HL-60/S4 (cell line): ENCODE data around the gene GOLM1.

ENCODE experiments used
- in situ Hi-C: fragments of 300-500 bp; cut with MboI; formaldehyde crosslinking; loops from 2 replicates; pipeline ENCODE4 v1.14.3; 2022; ENCODE audit warnings: low sequenced_read_pairs

GOLM1 gene

DNA sequence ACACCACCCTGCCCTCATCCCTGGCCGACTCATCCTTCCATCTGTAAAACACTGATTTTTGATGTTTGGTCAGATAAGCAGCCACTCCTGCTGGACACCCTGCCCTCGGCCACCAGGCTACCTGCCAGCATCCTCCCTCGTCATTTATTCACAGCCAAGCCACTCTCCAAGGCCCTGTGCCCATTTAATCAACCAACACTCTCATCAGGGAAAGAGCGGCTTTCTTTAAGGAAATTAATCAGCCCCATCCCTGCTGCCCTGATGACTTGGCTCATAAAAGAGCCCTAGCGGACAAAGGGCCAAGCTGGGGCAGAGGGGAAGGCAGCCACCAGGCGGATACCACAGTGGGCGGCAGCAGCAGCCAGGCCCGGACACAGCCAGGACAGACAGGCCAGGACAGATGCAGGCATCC is 52.4 kb downstream of the GOLM1 start:
- in situ Hi-C loops, result no loop called here

DNA sequence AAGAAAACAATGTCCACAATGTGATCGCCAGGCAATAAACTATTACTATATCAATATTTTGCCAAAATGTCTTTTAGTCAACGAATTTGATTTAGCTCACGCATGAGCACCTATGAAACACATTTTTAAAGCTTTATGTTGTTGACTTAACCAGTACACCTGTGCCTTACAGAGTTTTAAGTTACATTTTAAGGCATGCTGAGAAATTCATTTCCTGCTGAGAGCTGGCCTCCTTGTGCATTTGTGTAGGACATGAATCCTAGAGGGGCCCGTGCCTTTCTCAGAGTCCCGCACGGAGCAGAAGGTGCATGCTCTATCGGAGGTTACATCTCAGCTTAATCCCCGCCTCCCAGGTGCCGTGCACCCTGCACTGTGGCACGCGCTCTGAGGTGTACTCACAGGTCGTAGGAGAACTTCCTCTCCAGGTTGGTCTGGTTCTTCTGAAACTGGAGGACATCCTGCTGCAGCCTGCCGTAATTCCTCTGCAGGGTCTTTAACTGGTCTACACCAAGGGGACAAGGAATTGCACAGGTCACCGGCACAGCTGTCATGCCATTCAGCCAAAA is 53.2 kb downstream of the GOLM1 start:
- in situ Hi-C loops, result no loop called here

DNA sequence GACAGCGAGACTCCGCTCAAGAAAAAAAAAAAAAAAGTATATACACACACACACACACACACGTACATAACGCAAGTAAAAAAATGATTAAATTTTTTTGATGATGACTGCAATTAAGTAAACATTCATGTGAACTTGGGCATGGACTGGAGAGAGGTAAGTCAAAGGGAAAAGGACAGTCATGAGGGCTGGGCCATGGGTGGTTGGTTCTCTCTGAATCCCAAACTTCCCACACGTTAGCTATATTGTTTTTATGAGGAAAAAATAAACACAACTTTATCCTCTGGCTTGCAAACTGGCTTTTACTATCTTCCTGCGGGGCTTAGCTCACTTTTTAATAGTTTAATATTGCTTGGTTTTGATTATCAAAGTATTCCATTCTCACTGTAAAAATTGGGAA is 53.7 kb downstream of the GOLM1 start:
- in situ Hi-C loops, result no loop called here

DNA sequence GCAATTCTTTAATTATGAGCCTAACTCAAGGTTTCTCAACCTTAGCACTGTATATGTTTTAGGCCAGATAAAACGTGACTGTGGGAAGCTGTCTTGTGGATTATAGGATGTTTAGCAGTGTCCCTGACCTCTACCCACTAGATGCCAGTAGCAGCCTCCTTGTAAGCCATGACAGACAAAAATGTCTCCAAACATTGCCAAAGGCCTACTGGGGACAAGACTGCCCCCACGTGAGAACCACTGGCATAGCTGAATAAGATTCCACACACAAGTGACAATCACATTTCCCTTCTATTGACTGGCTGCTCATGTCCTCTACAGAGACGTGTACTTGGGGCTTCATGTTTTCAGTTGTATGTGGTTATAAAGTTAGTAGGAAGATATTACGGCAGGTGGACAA is 55.4 kb downstream of the GOLM1 start:
- in situ Hi-C loops, result no loop called here

DNA sequence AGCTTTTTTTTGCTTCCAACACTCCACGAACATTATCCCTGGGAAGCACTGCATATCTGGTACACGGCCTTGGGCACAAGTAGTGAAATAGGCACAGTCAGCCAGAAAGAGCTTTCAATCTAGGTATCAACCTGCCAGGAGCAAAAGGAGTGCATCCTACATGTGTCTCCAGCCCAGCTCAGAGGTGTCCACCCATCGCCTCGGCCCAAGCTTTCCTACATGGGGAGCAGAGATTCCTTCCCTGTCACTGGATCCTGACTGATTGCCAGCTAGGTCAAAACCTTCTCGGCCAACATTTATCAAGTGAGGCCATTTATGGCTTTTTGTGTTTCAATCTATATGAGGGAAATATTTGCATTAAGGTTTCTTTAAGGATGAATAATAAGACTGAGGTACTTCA is 55.8 kb downstream of the GOLM1 start:
- in situ Hi-C loops, result no loop called here

DNA sequence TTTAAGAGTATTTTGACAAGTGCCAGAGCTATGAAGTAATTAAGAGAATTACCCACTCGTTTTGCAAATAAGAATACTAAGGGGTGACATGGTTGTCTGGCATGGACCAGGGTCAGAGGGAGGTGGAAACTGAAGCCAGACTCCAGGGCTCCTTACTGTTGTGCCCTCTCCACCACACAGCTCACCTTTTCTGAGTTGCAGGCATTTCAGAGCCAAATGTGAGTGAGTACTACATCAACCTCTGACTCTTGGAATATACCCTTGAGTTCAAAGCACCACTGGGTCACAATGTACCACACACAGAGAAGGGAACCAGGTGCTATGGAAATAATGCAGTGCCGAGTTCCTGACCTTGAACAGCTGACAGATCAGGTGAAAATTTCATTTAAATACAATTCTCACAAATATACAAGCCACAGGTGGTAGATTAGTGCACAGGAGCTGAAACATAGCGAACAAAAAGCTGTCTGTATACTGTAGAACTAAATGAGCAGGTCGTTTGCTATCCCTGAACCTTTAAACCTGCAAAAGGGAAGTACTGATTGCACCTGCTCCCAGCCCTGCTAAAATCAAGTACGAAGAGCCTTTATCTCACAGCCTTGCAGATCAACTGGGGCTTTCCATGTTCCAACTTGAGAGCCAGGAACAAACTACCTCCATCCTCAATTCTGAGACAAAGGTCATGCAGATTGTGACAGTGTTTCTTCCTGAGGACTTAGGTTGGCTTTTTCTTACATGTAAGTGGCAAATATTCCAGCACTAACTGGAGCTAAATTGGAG is 57.0 kb downstream of the GOLM1 start:
- in situ Hi-C loops, result no loop called here

DNA sequence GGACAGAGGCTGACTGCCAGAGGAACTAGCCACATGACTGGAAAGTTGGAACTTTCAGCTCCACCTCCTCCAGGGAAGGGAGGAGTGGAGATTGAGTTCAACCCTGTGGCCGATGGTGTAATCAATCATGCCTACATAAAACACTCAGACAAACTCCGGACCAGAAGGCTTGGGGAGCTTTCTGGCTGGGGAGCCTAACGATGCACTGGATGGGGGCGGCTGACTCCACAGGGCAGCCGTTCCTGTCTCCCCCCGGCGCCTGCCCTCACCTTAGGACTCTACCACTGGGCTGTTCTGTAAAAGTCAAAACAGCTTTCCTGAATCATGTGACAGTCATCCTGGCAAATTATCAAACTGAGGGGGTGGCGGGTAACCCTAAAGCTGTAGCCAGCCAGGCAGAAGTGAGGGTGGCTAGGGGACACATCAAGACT is 58.0 kb downstream of the GOLM1 start:
- in situ Hi-C loops, result no loop called here

DNA sequence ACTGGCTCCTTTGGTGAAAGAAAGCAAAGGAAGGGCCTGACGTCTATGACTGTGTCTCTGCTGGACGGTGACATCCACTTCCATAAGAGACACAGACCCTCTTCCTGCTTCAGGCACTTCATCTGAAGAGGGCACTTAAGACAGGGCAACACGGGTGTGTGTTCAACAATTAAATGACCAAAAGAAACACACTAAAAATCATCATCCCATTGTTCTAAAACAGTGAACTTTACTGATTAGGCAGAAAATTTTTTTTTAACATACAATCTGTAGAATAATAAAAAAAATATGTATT is 58.5 kb downstream of the GOLM1 start:
- in situ Hi-C loops, result no loop called here

DNA sequence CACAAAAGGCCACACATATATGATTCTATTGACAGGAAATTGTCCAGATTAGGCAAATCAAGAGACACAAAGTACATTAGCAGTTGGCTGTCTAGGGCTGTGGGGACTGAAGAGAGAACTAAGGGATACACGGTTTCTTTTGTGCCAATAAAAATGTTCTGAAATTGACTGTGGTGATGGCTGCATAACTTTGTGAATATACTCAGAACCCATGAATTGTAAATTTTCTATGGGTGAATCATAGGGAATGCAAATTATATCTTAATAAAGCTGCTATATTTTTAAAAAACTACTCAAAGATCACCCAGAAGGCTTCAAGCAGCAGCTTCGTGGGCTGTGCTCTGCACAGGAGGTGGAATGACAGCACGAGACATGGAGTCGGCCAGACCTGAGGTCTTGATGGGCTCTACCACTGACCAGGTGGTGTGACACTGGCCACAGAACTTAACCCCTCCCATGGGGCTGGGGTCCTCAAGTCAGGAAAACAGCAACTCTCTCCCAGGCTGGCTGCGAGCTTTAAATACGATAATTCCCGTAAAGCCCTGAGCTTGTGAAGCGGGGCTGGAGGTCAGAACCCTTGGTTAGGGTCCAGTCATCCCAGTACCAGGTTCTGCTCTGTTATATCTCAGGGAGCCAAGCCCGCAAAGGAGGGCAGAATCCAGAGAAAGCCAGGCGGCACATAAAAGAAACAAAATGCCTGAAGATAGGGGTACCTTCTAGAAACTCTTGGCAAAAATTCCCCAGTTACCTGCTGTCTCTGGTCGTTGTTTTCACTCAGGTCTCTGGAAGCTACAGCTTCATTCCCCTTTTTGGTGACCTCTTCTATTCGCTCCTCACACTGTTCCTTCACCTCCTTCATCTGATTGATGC is 59.1 kb downstream of the GOLM1 start:
- in situ Hi-C loops, result no loop called here

DNA sequence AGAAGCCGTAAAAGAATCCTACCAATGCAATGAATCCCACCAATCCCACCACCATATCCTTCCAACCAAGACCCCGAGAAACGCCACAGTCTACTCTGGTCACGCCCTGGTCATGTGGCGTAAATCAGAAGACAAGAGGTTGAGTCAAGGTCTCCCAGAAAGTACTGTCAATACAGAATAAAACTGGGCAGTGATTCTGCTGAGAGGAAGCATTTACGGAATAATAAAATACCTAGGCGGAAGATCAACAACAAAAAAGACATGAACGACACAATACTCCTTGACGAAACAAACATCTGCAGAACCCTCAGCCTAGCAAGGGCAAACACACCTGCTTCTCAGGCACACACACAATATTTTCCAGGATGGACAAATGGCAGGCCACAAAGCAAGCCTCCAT is 62.8 kb downstream of the GOLM1 start:
- in situ Hi-C loops, result no loop called here

DNA sequence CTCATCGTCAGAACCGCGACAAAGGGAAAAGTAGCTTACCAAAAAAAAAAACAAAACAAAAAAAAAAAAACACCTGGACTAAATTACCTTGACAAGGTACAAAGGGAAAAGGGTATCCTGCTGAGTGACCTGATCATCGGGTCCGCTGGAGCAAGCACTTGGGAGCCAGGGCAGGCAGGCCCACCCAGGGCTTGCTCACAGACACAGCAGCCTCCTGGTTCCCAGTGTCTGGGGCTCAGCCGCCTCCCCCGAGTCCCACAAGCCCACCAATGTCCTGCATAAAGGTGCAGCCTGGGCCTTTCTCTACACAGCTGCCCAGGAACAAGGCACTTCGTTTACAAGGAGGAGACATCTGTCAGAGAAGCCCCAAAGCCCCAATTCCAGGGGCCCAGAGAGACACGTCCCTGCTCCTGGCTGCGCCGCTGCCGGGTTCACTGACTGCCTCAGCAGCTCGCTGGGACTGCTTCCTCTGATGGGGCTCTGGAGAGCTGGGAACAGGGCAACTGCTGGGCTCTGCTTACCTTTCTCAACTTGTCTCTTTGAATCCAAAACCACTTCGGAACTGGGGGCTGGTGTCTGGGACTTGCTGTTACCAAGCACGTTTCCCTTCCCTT is 63.4 kb downstream of the GOLM1 start:
- in situ Hi-C loops, result no loop called here

DNA sequence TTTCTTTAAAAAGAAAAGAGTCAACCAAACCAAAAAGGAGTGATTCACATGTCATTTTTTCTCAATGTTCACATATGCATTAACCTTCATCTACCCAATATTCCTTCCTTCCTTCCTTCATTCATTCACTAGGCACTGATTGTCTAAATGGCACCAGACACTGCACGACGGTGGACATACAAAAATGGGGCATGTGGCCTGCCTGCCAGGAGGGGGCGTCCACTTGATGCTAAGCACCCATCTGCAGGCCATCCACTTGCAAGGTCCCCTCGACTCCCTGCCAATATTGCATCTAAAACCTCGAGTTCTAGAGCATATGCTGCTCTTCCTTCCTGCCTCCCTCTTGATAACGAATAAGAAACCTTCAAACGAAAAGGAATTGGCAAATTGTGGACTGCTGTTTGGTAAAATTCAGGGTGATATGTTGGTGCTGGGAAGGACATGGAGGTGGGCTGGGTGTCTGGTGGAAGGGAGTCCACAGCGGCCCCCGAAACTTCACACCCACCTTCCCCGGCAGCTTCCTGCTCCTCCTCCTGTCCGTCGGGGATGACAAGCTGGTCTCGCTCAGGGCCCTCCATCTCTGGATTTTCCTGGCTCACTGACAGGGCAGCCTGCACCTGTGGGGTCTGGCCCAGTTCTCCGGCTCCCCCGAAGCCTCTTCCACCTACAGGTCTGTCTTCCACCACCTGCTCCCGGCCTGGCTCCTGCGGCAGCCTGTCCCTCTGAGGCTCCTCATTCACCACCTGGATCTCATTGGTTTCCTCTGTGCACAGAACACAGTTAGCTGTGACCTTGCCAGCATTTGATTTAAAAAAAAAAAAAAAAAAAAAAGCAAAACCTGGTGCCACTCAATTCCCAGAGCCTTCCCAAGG is 64.3 kb downstream of the GOLM1 start:
- in situ Hi-C loops, result no loop called here

DNA sequence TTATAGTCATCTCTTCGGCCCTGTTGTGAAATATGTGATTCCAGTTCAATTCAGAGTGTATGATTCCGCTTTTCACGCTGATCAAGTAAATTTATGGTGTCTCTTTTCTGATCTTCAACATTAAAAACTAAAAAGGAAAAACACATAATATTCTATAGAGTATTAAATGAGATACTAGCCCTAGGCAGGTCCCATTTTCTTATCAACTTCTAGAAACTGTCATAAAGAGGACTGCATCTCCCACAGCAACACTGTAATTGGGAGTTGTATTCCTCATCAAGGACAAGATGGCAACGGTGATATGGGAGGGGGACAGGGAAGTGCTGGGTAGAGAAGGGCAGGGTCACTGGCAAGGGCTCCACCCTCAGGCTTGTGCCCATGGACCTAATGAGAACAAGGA is 71.6 kb downstream of the GOLM1 start:
- in situ Hi-C loops, result no loop called here

DNA sequence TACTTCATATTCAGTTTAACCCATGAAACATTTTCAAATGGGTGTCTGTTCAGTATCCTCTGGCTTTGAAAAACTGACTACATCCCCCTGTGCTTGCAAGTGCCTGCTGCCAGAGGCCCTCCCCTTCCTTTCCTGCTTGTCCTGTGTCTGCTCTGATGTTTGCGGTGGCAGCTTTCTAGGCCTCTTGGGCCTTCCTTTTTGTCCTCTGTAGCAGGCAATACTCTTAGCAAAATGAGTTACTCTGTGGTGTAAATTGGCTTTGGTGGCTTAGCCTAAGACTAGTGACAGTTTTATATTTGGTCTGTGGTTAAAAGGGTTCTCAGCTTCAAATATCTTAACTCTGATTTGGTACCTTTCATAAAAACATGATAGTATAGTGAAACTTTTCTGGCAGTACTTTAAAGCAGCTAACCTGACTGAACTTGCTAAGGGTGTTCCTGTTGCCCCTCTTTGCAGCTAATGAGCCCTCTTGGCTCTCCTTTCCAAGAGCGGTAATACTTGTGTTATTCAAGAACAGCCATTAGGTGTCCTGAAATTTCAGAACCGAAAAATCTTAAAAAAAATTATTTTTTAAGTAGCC is 76.6 kb downstream of the GOLM1 start:
- in situ Hi-C loops, result no loop called here

DNA sequence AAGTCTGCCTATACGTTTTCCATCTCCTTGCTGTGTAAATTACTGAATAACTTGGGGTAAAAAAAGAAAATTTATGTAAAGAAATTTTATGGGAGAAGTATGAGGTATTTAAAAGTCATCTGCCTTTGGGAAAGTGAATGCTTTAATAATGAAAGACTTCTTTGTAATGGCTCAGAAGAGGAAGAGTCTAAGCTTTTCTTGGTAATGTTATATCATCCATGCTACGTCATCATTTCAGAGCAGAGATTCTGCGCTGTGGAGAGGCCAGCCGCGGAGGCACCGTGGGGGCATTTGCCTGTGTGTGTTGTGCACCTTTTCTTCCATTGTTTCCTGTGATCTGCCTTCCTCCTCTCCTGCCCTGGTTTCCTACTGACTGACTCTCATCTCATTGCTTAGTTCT is 78.2 kb downstream of the GOLM1 start:
- in situ Hi-C loops, result no loop called here

DNA sequence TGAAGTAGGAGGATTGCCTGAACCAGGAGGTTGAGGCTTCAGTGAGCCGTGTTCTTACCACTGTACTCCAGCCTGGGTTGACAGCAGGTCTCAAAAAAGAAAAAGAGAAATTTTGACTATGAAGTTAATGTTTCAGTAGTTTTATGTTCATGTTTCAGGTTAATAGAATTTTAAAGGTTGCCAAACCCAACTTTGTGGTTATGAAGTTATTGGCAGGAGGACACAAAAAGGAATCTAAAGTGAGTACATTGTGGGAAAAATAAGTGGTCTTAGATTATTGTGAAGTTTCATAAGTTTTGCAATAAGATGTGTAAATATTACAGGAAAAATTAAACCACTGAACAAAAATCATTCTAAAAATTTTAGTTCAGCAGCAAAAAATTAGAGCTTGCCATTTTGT is 78.6 kb downstream of the GOLM1 start:
- in situ Hi-C loops, result no loop called here

DNA sequence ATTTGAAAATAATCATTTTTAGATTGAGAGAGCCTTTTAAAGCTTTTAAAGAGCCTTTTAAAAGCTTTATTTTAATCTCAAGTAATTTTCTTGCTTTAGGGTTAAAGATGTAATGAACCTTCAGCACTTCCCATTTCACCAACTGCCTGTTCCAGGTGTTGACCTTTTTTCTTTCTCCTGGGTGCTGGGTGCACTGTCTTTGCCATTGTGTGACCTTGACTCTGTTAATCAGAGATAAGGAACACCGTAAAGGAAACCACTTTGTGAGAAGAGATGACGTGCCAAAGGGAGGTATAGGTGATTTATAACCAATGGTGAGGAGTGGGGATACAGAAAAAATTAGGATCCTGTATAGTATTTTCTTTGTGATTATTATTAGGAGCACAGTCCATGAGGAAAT is 90.2 kb downstream of the GOLM1 start:
- in situ Hi-C loops, result no loop called here

DNA sequence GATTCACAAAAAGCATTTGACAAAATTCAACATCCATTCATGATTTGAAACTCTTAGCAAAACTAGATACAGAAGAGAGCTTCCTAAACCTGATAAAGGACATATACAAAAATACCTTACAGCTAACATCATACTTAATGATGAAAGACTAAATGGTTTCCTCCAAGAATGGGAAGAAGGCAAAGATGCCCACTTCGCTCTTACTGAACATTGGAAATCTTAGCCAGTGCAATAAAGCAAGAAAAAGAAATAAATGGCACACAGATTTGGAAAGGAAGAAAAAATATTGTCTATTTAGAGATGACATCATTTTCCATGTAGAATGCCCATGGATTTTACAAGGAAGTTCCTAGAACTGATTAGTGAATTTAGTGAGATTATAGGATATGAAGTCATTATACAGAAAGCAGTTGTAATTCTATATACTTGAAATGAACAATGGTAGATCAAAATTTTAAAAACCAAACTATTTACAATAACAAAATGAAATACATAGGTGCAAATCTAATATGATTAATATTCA is 94.0 kb downstream of the GOLM1 start:
- in situ Hi-C loops, result no loop called here

DNA sequence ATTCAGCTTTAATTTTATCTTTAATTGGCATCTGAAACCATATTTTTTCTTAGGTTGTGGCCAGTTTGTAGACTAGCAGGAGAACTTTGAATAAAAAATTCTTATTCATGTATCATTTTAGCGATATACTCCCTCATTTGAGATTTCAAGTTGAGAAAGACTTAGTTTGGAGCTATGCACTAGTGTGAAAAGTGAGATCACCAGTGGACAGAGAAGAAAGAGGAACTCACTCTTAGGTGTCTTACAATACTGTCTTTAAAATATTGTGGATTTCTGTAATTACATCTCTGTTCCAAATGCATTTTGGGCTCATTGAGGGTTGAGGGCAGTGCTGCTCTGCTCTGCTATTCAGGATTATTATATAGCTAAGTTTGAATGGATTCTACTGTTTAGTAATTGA is 103.8 kb downstream of the GOLM1 start:
- in situ Hi-C loops, result no loop called here

DNA sequence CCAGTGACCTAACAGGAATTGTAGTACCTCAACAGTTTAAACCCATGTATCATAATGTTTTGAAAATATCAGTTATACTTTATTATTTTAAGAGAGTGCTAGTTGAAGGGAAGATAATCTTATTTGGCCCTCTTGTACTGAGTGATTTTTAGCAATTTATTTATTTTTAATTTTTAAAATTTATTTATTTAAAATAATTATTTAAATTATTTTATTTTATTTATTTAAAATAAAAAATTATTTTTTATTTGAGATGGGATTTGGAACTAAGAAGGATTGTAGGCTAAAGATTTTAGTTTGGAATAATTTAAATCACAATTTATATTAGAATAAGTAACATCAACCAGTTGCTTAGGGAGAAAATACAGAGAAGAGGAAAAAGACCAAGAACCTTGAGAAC is 104.3 kb downstream of the GOLM1 start:
- in situ Hi-C loops, result no loop called here
